GM12878 (cell line): Measurements from ENCODE around the gene SVIL. TPM values are rescaled to one million over a fixed set of nuclear protein-coding genes. Genes with fewer than 3 reads are reported as not detected.

ENCODE experiments used
- ATAC-seq: fragments of 200-7000 bp; cut with Tn5 transposase; 3 replicates; pipeline ENCODE4 v1.9.1; 2020; ENCODE audit warnings: mild to moderate bottlenecking, moderate library complexity
- BruUV-seq: library from RNA; stranded (reverse); fragments of 400-500 nt; replicated peaks from 2 replicates; lab custom pipeline; 2021; lab: Mats Ljungman, UMichigan
- CTCF ChIA-PET: fragments of 300-600 bp; sonication (Branson Sonifier 250); formaldehyde crosslinking; extraction: SDS; loops from one replicate; lab custom pipeline; 2021; ENCODE audit warnings: inconsistent platforms; lab: Yijun Ruan, JAX
- POLR2A ChIA-PET: fragments of 350-600 bp; formaldehyde crosslinking; extraction: SDS; loops from one replicate; lab custom pipeline; 2021; ENCODE audit warnings: inconsistent platforms; lab: Charles Lee
- RAD21 ChIA-PET: fragments of 300-600 bp; sonication (Branson Sonifier 250); formaldehyde crosslinking; loops from one replicate; lab custom pipeline; 2023; ENCODE audit warnings: antibody characterized with exemption; ENCODE audit not compliant: unreplicated experiment; lab: Charles Lee
- SMC1A ChIA-PET: fragments of 300-600 bp; sonication (Branson Sonifier 250); formaldehyde crosslinking; loops from one replicate; lab custom pipeline; 2023; ENCODE audit not compliant: unreplicated experiment, uncharacterized antibody; lab: Charles Lee
- DNase-seq: peaks from one replicate; pipeline ENCODE4 v3.0.0-alpha.2; 2011; ENCODE audit warnings: low read depth, low spot score
- FAIRE-seq: peaks from 3 replicates; lab custom pipeline; 2011; peaks lifted over from hg19 to GRCh38; lab: Jason Lieb, UNC
- H2AFZ ChIP-seq: 2 replicates; pipeline ENCODE4 v1.6.0; 2011; ENCODE audit warnings: low read depth, low read length, control low read depth; ENCODE audit not compliant: control insufficient read depth
- H3K27ac ChIP-seq: 2 replicates; pipeline ENCODE4 v1.5.1; 2011; ENCODE audit warnings: control low read depth; ENCODE audit not compliant: control insufficient read depth, insufficient read depth
- H3K27me3 ChIP-seq, 2 experiments: replicated peaks in 1 of 2; 2 replicates each; pipeline versions ENCODE4 v1.6.0 to v1.6.1; 2011; ENCODE audit warnings: low read length in 1 of 2; ENCODE audit not compliant: control insufficient read depth in 2 of 2, insufficient read depth in 2 of 2
- H3K36me3 ChIP-seq, 2 experiments: 2 replicates each; pipeline ENCODE4 v1.5.1; 2011; ENCODE audit warnings: low read length in 1 of 2; ENCODE audit not compliant: control insufficient read depth in 2 of 2, insufficient read depth in 2 of 2
- H3K4me1 ChIP-seq: 2 replicates; pipeline ENCODE4 v1.6.1; 2011; ENCODE audit warnings: mild to moderate bottlenecking, low read length, moderate library complexity, mixed read lengths; ENCODE audit not compliant: control insufficient read depth, insufficient read depth
- H3K4me2 ChIP-seq: 2 replicates; pipeline ENCODE4 v1.6.0; 2011; ENCODE audit warnings: control low read depth; ENCODE audit not compliant: control insufficient read depth, insufficient read depth
- H3K4me3 ChIP-seq: fragments of 200-600 bp; sonication (generic); 2 replicates; pipeline ENCODE4 v1.5.1; 2016
- H3K79me2 ChIP-seq: 2 replicates; pipeline ENCODE4 v1.6.0; 2011; ENCODE audit warnings: low read length; ENCODE audit not compliant: control insufficient read depth, insufficient read depth
- H3K9ac ChIP-seq: 2 replicates; pipeline ENCODE4 v1.8.0; 2011; ENCODE audit warnings: low read length, control low read depth, mixed read lengths; ENCODE audit not compliant: control insufficient read depth, insufficient read depth
- H3K9me3 ChIP-seq: replicated peaks from 3 replicates; pipeline ENCODE4 v1.5.1; 2011; ENCODE audit warnings: mild to moderate bottlenecking, low read length; ENCODE audit not compliant: control insufficient read depth, insufficient read depth
- H4K20me1 ChIP-seq: 2 replicates; pipeline ENCODE4 v1.6.0; 2011; ENCODE audit not compliant: control insufficient read depth, insufficient read depth
- CHD1 ChIP-seq: IDR thresholded peaks from 2 replicates; pipeline ENCODE4 v1.6.1; 2012; ENCODE audit warnings: low read depth, low read length, improper control_type of control experiment
- ESRRA ChIP-seq: IDR thresholded peaks from 2 replicates; pipeline ENCODE4 v1.6.1; 2012; ENCODE audit warnings: mild to moderate bottlenecking, low read length, improper control_type of control experiment
- FOXK2 ChIP-seq: fragments of 450-650 bp; IDR thresholded peaks from 2 replicates; pipeline ENCODE4 v1.6.1; 2017; ENCODE audit warnings: mild to moderate bottlenecking, moderate library complexity
- JUND ChIP-seq: IDR thresholded peaks from 2 replicates; pipeline ENCODE4 v1.6.1; 2012; ENCODE audit warnings: low read depth, mild to moderate bottlenecking, low read length, improper control_type of control experiment, moderate library complexity
- NFIC ChIP-seq: IDR thresholded peaks from 2 replicates; pipeline ENCODE4 v1.6.1; 2012; ENCODE audit warnings: low read depth, mild to moderate bottlenecking, inconsistent platforms, low read length, moderate library complexity
- NFXL1 ChIP-seq: fragments of 450-650 bp; IDR thresholded peaks from 2 replicates; pipeline ENCODE4 v1.6.1; 2017; ENCODE audit warnings: antibody characterized with exemption, mild to moderate bottlenecking, borderline replicate concordance
- PBX3 ChIP-seq: IDR thresholded peaks from 2 replicates; pipeline ENCODE4 v1.6.1; 2011; ENCODE audit warnings: mild to moderate bottlenecking, low read depth, low read length, moderate library complexity; ENCODE audit not compliant: insufficient replicate concordance
- POLR2AphosphoS5 ChIP-seq: IDR thresholded peaks from 2 replicates; pipeline ENCODE4 v1.6.1; 2011; ENCODE audit warnings: mild to moderate bottlenecking, low read length, inconsistent platforms
- SREBF2 ChIP-seq: IDR thresholded peaks from 2 replicates; pipeline ENCODE4 v1.6.1; 2012; ENCODE audit warnings: mild to moderate bottlenecking, low read length
- USF2 ChIP-seq: IDR thresholded peaks from 2 replicates; pipeline ENCODE4 v1.6.1; 2011; ENCODE audit warnings: low read depth, low read length, improper control_type of control experiment, borderline replicate concordance
- ZNF592 ChIP-seq: fragments of 450-650 bp; IDR thresholded peaks from 2 replicates; pipeline ENCODE4 v1.6.1; 2017; ENCODE audit warnings: mild to moderate bottlenecking, moderate library complexity
- in situ Hi-C: fragments of 300-500 bp; cut with MboI; formaldehyde crosslinking; loops from 9 replicates; pipeline ENCODE4 v1.14.3; 2018; ENCODE audit warnings: mixed read lengths
- intact Hi-C: fragments of 100-400 bp; cut with micrococcal nuclease; formaldehyde crosslinking; loops from one replicate; pipeline ENCODE4 v1.14.2; 2022; ENCODE audit not compliant: unreplicated experiment
- polyA plus RNA-seq, 11 experiments: library from polyadenylated mRNA; depleted of rRNA in 4 of 11; unstranded in 6 of 11; stranded (reverse) in 5 of 11; fragments of >200 nt; fragmentation: Nextera tagmentation in 4 of 11; fragmentation: Illumina TruSeq in 1 of 11; extraction: Ambion mirVana in 4 of 11; extraction: Trizol in 1 of 11; gene quantifications; 1 replicate in 1 of 11; 2 replicates in 10 of 11; pipeline versions ENCODE4 v1.2.1 to v1.2.3, GENCODE V29; 2011 to 2016; ENCODE audit warnings: inconsistent platforms in 2 of 11, missing spikeins in 2 of 11, low read depth in 1 of 11
- total RNA-seq, 4 experiments: library from RNA; depleted of rRNA in 3 of 4; stranded (reverse); fragments of >200 nt in 3 of 4; fragmentation: Illumina TruSeq in 1 of 4; extraction: Trizol in 1 of 4; gene quantifications; 2 replicates each; pipeline versions ENCODE4 v1.2.1 to v1.2.3, GENCODE V29; 2013 to 2021

The SVIL gene
- total and polyA plus RNA-seq, 10 of the 15 experiments (the other 5 are each of a cell fraction or from before 2014, with no cell fraction given): 0.22 to 1.9 (median 0.87) TPM

GRCh38 chr10:29434111-29434510 lies 200.7 kb downstream of the SVIL start:
- H3K27ac ChIP-seq: no peak overlapping the region
- no peaks in the 10 kb centered on the region for H3K79me2 ChIP-seq
- no peak overlapping the region for H2AFZ ChIP-seq
- FAIRE-seq (no peak), ATAC-seq (no peak), DNase-seq (no peak)
- no peaks in the 10 kb centered on the region for H3K27me3 ChIP-seq
- intact Hi-C loops (no loop called here), in situ Hi-C loops (no loop called here)
- H3K4me1 ChIP-seq: no peaks in the 10 kb centered on the region
- ChIA-PET CTCF (interaction anchor here (2.6 kb wide), 1 partner anchor 14 kb away, joined by 11 read pairs; no protein-coding TSS in a partner anchor), POLR2A (no interaction called here), SMC1A (no interaction called here), RAD21 (no interaction called here)
- no peaks in the 10 kb centered on the region for H4K20me1 ChIP-seq
- no peaks in the 10 kb centered on the region for H3K36me3 ChIP-seq
- no peak overlapping the region for H3K4me3 ChIP-seq
- no TSS peak for BruUV-seq
- H3K9ac ChIP-seq: no peak overlapping the region
- no peak for TF ChIP-seq POLR2AphosphoS5
- no peak for TF ChIP-seq CHD1
- TF ChIP-seq NFIC: no peak
- TF ChIP-seq ZNF592: no peak
- no peak for TF ChIP-seq ESRRA
- TF ChIP-seq JUND: no peak
- TF ChIP-seq PBX3: no peak
- no peak for TF ChIP-seq USF2
- TF ChIP-seq NFXL1: no peak
- TF ChIP-seq SREBF2: no peak
- TF ChIP-seq FOXK2: no peak
- no peak overlapping the region for H3K4me2 ChIP-seq
- H3K9me3 ChIP-seq: no peaks in the 10 kb centered on the region; the same call in 2 of the 3 replicates
